WERI-Rb-1 (cell line): Measurements from ENCODE around the gene NEAT1.

ENCODE experiments used
- DNase-seq: peaks from one replicate; pipeline ENCODE4 v3.0.0-alpha.2; 2020
- H3K27ac ChIP-seq: fragments of 250-450 bp; sonication (Bioruptor Pico); 2 replicates; pipeline ENCODE4 v1.5.1; 2020; ENCODE audit warnings: mild to moderate bottlenecking, moderate library complexity
- H3K27me3 ChIP-seq: fragments of 250-450 bp; sonication (Bioruptor Pico); 2 replicates; pipeline ENCODE4 v1.5.1; 2021; ENCODE audit warnings: mild to moderate bottlenecking, low read depth, moderate library complexity; ENCODE audit not compliant: insufficient read depth, severe bottlenecking
- H3K36me3 ChIP-seq: fragments of 250-450 bp; sonication (Bioruptor Pico); 2 replicates; pipeline ENCODE4 v1.5.1; 2020; ENCODE audit warnings: mild to moderate bottlenecking, moderate library complexity
- H3K4me3 ChIP-seq: 2 replicates; pipeline ENCODE4 v1.5.1; 2011; ENCODE audit warnings: low read depth, mild to moderate bottlenecking, control low read depth, low read length
- H3K9me3 ChIP-seq: fragments of 250-450 bp; sonication (Bioruptor Pico); 2 replicates; pipeline ENCODE4 v1.5.1; 2021; ENCODE audit warnings: mild to moderate bottlenecking, moderate library complexity; ENCODE audit not compliant: severe bottlenecking
- TF ChIP-seq, protein P1 (sequence below): IDR thresholded peaks from 2 replicates; pipeline ENCODE4 v1.5.1; 2011; ENCODE audit warnings: low read depth, mild to moderate bottlenecking, control low read depth, inconsistent platforms, low read length

The NEAT1 gene

DNA sequence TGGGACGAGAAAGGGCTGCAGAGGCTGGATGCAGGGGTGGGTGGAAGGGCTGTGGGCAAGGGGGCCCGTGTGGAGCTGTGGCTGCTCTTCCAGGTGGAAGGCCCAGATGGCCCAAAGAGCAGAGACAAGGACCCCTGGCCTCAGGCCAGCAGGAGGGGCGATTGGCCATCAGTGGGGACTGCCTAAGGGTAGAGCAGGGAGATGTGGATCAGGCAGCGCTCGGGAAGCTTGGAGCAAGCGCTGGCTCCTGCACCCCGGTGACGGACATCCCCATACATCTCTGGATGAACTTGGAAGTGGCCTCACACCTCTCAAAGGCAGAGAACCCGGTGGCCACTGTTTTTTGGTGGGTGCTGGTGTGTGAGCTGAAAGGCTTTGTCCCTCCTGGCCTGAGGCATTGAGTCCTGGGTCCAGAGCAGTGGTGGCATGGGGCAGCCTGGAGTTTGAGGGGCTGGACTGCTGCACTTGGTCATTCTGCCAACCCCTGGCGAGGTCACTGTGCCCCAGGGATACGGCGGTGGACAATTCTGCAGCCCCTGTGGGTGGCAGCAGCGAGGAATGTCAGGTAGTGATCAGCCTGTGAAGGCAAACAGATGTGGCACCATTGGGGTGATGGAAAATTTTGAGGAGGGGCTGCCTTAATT is 30.3 kb upstream of the NEAT1 start:
- Histone ChIP-seq H3K27ac (no peak overlapping the region), H3K36me3 (peaks cover 28% of the 10 kb centered on the region), H3K9me3 (no peaks in the 10 kb centered on the region), H3K4me3 (no peak overlapping the region), H3K27me3 (no peaks in the 10 kb centered on the region)
- no peak for DNase-seq
- TF ChIP-seq, protein P1, sequence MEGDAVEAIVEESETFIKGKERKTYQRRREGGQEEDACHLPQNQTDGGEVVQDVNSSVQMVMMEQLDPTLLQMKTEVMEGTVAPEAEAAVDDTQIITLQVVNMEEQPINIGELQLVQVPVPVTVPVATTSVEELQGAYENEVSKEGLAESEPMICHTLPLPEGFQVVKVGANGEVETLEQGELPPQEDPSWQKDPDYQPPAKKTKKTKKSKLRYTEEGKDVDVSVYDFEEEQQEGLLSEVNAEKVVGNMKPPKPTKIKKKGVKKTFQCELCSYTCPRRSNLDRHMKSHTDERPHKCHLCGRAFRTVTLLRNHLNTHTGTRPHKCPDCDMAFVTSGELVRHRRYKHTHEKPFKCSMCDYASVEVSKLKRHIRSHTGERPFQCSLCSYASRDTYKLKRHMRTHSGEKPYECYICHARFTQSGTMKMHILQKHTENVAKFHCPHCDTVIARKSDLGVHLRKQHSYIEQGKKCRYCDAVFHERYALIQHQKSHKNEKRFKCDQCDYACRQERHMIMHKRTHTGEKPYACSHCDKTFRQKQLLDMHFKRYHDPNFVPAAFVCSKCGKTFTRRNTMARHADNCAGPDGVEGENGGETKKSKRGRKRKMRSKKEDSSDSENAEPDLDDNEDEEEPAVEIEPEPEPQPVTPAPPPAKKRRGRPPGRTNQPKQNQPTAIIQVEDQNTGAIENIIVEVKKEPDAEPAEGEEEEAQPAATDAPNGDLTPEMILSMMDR, result no peak

DNA sequence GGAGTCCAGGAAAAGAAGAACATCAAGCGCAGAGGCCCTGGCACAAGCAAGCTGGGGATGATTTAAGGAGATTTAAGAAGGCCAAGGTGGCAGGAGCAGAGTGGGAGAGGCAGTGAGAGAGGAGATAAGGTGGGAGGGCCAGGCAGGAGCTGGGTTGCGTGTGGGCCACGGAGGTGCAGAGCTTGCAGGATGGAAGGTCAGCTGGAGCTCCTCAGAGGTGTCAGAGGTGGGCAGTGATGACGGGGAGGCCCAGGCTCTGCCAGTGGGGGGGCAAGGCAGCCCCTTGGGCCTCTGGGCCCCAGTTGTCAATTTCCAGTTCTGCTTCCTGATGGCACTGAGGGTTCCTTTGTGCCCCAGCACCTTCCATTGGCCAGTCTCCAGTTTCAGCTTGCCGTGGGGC is 29.7 kb upstream of the NEAT1 start:
- DNase-seq, result no peak
- H3K36me3 ChIP-seq, result peaks cover 32% of the 10 kb centered on the region
- no peaks in the 10 kb centered on the region for H3K9me3 ChIP-seq
- TF ChIP-seq, protein P1, result no peak
- no peak overlapping the region for H3K27ac ChIP-seq
- no peak overlapping the region for H3K4me3 ChIP-seq
- H3K27me3 ChIP-seq, result no peaks in the 10 kb centered on the region

DNA sequence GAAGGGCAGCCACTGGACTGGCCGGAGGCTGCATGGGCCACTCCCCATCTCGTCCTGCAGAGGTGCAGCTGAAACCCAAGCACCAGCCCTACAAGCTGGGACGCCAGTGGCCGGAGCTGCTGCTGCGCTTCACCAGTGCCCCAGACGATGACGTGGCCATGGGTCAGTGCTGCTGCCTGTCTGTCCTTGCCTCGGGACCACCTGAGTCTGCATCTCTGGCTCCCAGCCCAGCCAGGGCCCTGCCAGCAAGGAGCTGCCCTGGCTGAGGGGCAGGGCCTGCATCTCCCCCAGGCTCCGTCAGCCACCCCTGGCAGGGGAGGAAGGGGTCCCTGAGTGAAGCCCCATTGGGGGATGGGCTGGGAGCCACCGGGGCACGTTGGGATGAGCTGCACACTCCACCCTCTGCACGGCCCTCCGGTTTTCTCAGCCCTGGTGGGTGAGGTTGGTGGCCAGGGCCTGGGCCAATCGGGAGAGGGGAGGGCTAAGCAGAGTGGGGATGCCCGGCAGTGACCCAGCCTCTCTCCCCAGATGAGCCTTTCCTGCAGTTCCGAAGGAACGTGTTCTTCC is 29.0 kb upstream of the NEAT1 start:
- Histone ChIP-seq H3K27me3 (no peaks in the 10 kb centered on the region), H3K36me3 (peaks cover 31% of the 10 kb centered on the region), H3K9me3 (no peaks in the 10 kb centered on the region)

DNA sequence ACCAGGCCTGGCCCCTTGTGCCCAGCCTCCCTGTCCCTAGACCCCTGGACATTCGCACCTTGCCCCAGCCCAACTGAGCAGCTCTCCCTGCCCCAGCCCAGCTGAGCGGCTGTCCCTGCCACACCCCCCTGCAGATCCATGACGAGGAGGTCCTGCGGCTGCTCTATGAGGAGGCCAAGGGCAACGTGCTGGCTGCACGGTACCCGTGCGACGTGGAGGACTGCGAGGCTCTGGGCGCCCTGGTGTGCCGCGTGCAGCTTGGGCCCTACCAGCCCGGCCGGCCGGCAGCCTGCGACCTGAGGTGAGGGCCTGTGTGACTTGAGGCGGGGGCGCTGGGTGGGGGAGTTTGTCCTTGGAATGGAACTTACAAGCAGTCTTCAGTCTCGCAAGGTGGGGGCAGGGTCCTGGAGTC is 28.5 kb upstream of the NEAT1 start:
- TF ChIP-seq, protein P1, result no peak

More for the DNA sequence above, 29.0 kb upstream of the NEAT1 start:
- DNase-seq, result no peak
- Histone ChIP-seq H3K4me3 (no peak overlapping the region), H3K27ac (peak overlapping the region; percentile 62; the same call in 1 of the 2 replicates)
- TF ChIP-seq, protein P1, result no peak

DNA sequence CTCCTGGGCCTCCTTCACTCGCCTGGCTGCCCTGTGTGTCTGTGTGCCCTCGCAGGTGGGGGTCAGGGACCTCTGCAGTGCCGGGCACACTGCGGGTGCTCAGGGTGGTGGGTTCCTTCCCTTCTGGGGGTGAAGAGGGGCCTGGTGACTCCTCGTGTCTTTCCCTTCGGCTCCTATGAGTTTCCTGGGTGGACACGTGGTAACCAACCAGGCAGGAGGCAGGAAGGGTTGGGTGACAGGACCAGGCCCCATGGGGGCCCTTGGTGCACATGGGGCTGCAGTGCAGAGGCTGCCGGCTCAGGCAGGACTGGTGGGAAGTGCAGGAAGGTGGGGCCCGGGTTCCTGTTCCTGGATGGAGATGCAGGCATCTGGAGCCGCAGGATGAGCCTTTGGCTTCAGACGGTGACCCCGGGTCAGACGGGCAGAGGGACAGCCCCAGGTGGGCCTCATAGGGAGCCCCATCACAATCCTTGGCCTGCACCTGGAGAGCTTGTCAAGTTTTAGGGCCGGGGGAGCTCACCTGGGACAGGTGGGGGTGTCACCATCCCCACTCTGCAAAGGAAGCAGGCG is 26.6 kb upstream of the NEAT1 start:
- no peaks in the 10 kb centered on the region for H3K9me3 ChIP-seq
- no peaks in the 10 kb centered on the region for H3K27me3 ChIP-seq
- DNase-seq, result no peak
- H3K36me3 ChIP-seq, result peaks cover 42% of the 10 kb centered on the region
- no peak overlapping the region for H3K4me3 ChIP-seq
- TF ChIP-seq, protein P1, result no peak
- no peak overlapping the region for H3K27ac ChIP-seq

More for the DNA sequence above, 28.5 kb upstream of the NEAT1 start:
- Histone ChIP-seq H3K4me3 (no peak overlapping the region), H3K27ac (peak overlapping the region; percentile 62), H3K27me3 (no peaks in the 10 kb centered on the region), H3K9me3 (no peaks in the 10 kb centered on the region), H3K36me3 (peaks cover 31% of the 10 kb centered on the region)
- no peak for DNase-seq
